Effector memory CD4-positive, alpha-beta T cell (primary cell): ENCODE results near the gene LMAN1L.

Source experiments
- DNase-seq, 3 donors: peaks; one replicate each; pipeline ENCODE4 v3.0.0-alpha.2; 2020
- H3K27ac ChIP-seq: 2 replicates; pipeline ENCODE4 v1.7.0; 2013; ENCODE audit warnings: mild to moderate bottlenecking, low read length, moderate library complexity; ENCODE audit not compliant: insufficient read depth, poor library complexity, severe bottlenecking
- H3K27me3 ChIP-seq: replicated peaks from 2 replicates; pipeline ENCODE4 v1.7.0; 2013; ENCODE audit warnings: mild to moderate bottlenecking, low read length; ENCODE audit not compliant: insufficient read depth, control insufficient read depth, poor library complexity, severe bottlenecking
- H3K36me3 ChIP-seq: 2 replicates; pipeline ENCODE4 v1.7.0; 2013; ENCODE audit warnings: mild to moderate bottlenecking, low read length, moderate library complexity; ENCODE audit not compliant: control insufficient read depth, insufficient read depth
- H3K4me1 ChIP-seq: 2 replicates; pipeline ENCODE4 v1.7.0; 2013; ENCODE audit warnings: low read length, mild to moderate bottlenecking; ENCODE audit not compliant: control insufficient read depth, insufficient read depth, poor library complexity, severe bottlenecking
- H3K4me3 ChIP-seq: 2 replicates; pipeline ENCODE4 v1.7.0; 2013; ENCODE audit warnings: low read length, low read depth, mild to moderate bottlenecking; ENCODE audit not compliant: insufficient read depth, poor library complexity, severe bottlenecking
- H3K9me3 ChIP-seq: 2 replicates; pipeline ENCODE4 v1.7.0; 2013; ENCODE audit warnings: mild to moderate bottlenecking, low read length, moderate library complexity; ENCODE audit not compliant: control insufficient read depth

The LMAN1L gene

GRCh38 chr15:74869372-74869725, 56.7 kb downstream of the LMAN1L start:
- H3K9me3 ChIP-seq: no peaks in the 10 kb centered on the region
- peak overlapping the region; percentile 11 for H3K27ac ChIP-seq
- H3K4me3 ChIP-seq: no peak overlapping the region
- no peaks in the 10 kb centered on the region for H3K36me3 ChIP-seq
- H3K4me1 ChIP-seq: peaks cover 59% of the 10 kb centered on the region
- no peaks in the 10 kb centered on the region for H3K27me3 ChIP-seq
- no peak for DNase-seq

- no peaks in the 10 kb centered on the region for H3K9me3 ChIP-seq
- H3K27me3 ChIP-seq: no peaks in the 10 kb centered on the region
- no peaks in the 10 kb centered on the region for H3K36me3 ChIP-seq
- H3K4me3 ChIP-seq: no peak overlapping the region
- H3K4me1 ChIP-seq: peaks cover 55% of the 10 kb centered on the region
- H3K27ac ChIP-seq: peak overlapping the region; percentile 11
- no peak for DNase-seq
Measured at GRCh38 chr15:74869726-74870407, 57.2 kb downstream of the LMAN1L start.

GRCh38 chr15:74870436-74871215, 58.0 kb downstream of the LMAN1L start:
- H3K4me3 ChIP-seq: peak overlapping the region; percentile 22
- DNase-seq: no peak
- H3K9me3 ChIP-seq: no peaks in the 10 kb centered on the region
- H3K27me3 ChIP-seq: no peaks in the 10 kb centered on the region
- peaks cover 54% of the 10 kb centered on the region for H3K4me1 ChIP-seq
- H3K27ac ChIP-seq: peak overlapping the region; percentile 39
- H3K36me3 ChIP-seq: no peaks in the 10 kb centered on the region

GRCh38 chr15:74872702-74873035, 60.0 kb downstream of the LMAN1L start:
- Histone ChIP-seq H3K4me1 (peaks cover 41% of the 10 kb centered on the region), H3K4me3 (peak overlapping the region; percentile 67), H3K27me3 (no peaks in the 10 kb centered on the region), H3K27ac (peak overlapping the region; percentile 94), H3K9me3 (no peaks in the 10 kb centered on the region), H3K36me3 (no peaks in the 10 kb centered on the region)
- DNase-seq: no peak

- H3K4me3 ChIP-seq: peak within 1 kb of the TSS; percentile 67
- H3K27me3 ChIP-seq: no peaks in the 10 kb centered on the region
- DNase-seq: peak; percentile 80 to 87 (median 85)
- H3K27ac ChIP-seq: peak within 1 kb of the TSS; percentile 94
- H3K36me3 ChIP-seq: no peaks in the 10 kb centered on the region
- H3K9me3 ChIP-seq: no peaks in the 10 kb centered on the region
- H3K4me1 ChIP-seq: peaks cover 36% of the 10 kb centered on the region
Measured at GRCh38 chr15:74873036-74873755, 60.6 kb downstream of the LMAN1L start, which contains the start of gene SCAMP2. Gene SCAMP2 (minus strand): TSS chr15:74873365. CDS start chr15:74873255, 110 bp downstream.

- no peaks in the 10 kb centered on the region for H3K27me3 ChIP-seq
- H3K9me3 ChIP-seq: no peaks in the 10 kb centered on the region
- H3K36me3 ChIP-seq: no peaks in the 10 kb centered on the region
- H3K4me3 ChIP-seq: peak overlapping the region; percentile 67
- no peak for DNase-seq
- H3K27ac ChIP-seq: peak overlapping the region; percentile 94
- peaks cover 29% of the 10 kb centered on the region for H3K4me1 ChIP-seq
Measured at GRCh38 chr15:74873756-74874424, 61.3 kb downstream of the LMAN1L start.
